AG09309 (cell line): Measurements from ENCODE around the gene RAP1GAP.

Experiments used
- DNase-seq: peaks from one replicate; pipeline ENCODE4 v3.0.0-alpha.2; 2010; ENCODE audit warnings: low read depth
- H3K4me3 ChIP-seq: 2 replicates; pipeline ENCODE4 v1.5.1; 2011; ENCODE audit warnings: mild to moderate bottlenecking, low read depth, low read length, moderate library complexity; ENCODE audit not compliant: control insufficient read depth
- CTCF ChIP-seq: IDR thresholded peaks from 2 replicates; pipeline ENCODE4 v1.5.1; 2011; ENCODE audit warnings: mild to moderate bottlenecking, low read depth, low read length, inconsistent platforms; ENCODE audit not compliant: insufficient read depth, control insufficient read depth; ENCODE audit errors: missing control alignments

The RAP1GAP gene

GRCh38 chr1:21671915-21672314 lies 2.8 kb upstream of the RAP1GAP start:
- H3K4me3 ChIP-seq, result no peak overlapping the region
- TF ChIP-seq CTCF, result no peak
- DNase-seq, result no peak

- no peak for DNase-seq
- TF ChIP-seq CTCF, result no peak
- no peak overlapping the region for H3K4me3 ChIP-seq
Measured at GRCh38 chr1:21670956-21671902, 2.1 kb upstream of the RAP1GAP start.

- H3K4me3 ChIP-seq, result no peak overlapping the region
- DNase-seq, result no peak
- TF ChIP-seq CTCF, result no peak
Measured at GRCh38 chr1:21670059-21670881, 1.1 kb upstream of the RAP1GAP start.

- TF ChIP-seq CTCF, result no peak
- DNase-seq, result no peak
- H3K4me3 ChIP-seq, result peak overlapping the region; percentile 5
Measured at GRCh38 chr1:21668951-21669257, 253 bp downstream of the RAP1GAP start.

- H3K4me3 ChIP-seq, result no peak overlapping the region
- DNase-seq, result no peak
Measured at GRCh38 chr1:21668232-21668950, 766 bp downstream of the RAP1GAP start.

More at GRCh38 chr1:21668232-21668950, 766 bp downstream of the RAP1GAP start:
- no peak for TF ChIP-seq CTCF
